Upper lobe of left lung (tissue), 4 donors: ENCODE measurements around the gene XYLT1.

Experiments
- POLR2A ChIP-seq, 4 donors: fragments of 450-650 bp; IDR thresholded peaks; one replicate each; pipeline ENCODE4 v1.5.1; 2016 to 2017; ENCODE audit warnings: antibody characterized with exemption in 4 of 4, mild to moderate bottlenecking in 2 of 4
- POLR2AphosphoS5 ChIP-seq, 2 donors: sonication (generic); formaldehyde crosslinking; IDR thresholded peaks; one replicate each; pipeline ENCODE4 v1.5.1; 2017; ENCODE audit warnings: antibody characterized with exemption in 2 of 2

DNA sequence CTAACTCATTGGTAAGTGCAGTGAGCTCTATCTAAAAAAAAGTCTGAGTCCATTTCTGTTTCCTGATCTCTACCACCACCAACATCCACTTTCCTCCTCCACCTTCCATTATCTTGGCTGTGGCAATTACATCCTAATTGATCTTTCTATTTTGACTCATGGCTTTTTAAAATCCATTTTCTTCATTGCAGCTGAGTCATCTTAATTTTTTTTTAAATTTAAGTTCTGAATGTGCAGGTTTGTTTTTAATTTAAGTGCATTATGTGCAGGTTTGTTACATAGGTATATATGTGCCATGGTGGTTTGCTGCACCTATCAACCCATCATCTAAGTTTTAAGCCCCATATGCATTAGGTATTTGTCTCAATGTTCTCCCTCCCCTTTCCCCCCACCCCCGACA, 390.7 kb downstream of the XYLT1 start:
- TF ChIP-seq POLR2AphosphoS5 (IDR thresholded peaks at IDR 0.05): no peak
- no peak for TF ChIP-seq POLR2A (IDR thresholded peaks at IDR 0.05)
